ENCODE data around the gene CACFD1. TPM values are rescaled to one million over a fixed set of nuclear protein-coding genes. Genes with fewer than 3 reads are reported as not detected.

Gene CACFD1
- total RNA-seq, 4 donors from 2014 or later, result 13.2 to 68.5 (median 54.4) TPM

DNA sequence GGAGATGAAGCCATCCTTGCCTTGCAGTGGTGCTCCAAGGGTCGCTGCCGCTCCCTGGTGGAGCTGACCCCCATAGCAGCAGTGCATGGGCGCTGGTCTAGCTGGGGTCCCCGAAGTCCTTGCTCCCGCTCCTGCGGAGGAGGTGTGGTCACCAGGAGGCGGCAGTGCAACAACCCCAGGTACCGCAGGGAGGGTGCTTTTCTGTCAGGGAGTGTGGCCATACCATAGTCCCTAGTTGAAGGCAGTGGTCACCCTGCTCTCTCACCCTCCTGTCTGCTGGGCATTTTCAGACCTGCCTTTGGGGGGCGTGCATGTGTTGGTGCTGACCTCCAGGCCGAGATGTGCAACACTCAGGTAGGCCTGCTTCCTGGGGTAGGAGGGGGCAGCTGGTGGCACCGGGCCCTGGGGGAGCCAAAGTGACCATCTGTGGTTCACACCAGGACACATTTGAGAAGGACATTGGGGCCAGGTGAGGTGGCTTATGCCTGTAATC is 26.4 kb upstream of the CACFD1 start:
- Histone ChIP-seq H3K4me1 (peaks cover 0 to 10% (median 3%) of the 10 kb centered on the region in 4 donors), H3K9me3 (no peaks in the 10 kb centered on the region), H3K27me3 (peaks cover 0 to 3% of the 10 kb centered on the region in 2 donors), H3K4me3 (no peak overlapping the region), H3K27ac (no peak overlapping the region), H3K36me3 (no peaks in the 10 kb centered on the region)
- no peak for TF ChIP-seq POLR2A (IDR thresholded peaks at IDR 0.05)
- TF ChIP-seq, protein P1, sequence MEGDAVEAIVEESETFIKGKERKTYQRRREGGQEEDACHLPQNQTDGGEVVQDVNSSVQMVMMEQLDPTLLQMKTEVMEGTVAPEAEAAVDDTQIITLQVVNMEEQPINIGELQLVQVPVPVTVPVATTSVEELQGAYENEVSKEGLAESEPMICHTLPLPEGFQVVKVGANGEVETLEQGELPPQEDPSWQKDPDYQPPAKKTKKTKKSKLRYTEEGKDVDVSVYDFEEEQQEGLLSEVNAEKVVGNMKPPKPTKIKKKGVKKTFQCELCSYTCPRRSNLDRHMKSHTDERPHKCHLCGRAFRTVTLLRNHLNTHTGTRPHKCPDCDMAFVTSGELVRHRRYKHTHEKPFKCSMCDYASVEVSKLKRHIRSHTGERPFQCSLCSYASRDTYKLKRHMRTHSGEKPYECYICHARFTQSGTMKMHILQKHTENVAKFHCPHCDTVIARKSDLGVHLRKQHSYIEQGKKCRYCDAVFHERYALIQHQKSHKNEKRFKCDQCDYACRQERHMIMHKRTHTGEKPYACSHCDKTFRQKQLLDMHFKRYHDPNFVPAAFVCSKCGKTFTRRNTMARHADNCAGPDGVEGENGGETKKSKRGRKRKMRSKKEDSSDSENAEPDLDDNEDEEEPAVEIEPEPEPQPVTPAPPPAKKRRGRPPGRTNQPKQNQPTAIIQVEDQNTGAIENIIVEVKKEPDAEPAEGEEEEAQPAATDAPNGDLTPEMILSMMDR (IDR thresholded peaks at IDR 0.05), result no peak
- no peak for DNase-seq

DNA sequence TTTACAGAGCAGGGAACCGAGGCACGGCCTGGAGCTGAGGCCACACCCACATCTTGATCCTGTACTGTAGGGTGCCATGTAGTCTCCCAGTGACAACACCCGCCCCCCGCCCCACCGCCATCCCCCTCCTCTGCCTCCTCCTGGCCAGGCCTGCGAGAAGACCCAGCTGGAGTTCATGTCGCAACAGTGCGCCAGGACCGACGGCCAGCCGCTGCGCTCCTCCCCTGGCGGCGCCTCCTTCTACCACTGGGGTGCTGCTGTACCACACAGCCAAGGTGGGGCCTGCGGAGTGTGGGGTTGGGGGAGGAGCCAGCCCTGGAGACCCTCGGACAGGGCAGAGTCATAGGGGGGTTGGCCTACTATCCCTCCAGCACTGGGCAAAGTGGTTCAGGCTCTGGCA is 23.1 kb upstream of the CACFD1 start:
- Histone ChIP-seq H3K27me3 (no peaks in the 10 kb centered on the region), H3K36me3 (no peaks in the 10 kb centered on the region), H3K27ac (no peak overlapping the region), H3K4me1 (no peaks in the 10 kb centered on the region), H3K9me3 (no peaks in the 10 kb centered on the region), H3K4me3 (no peak overlapping the region)
- DNase-seq, result no peak
- no peak for TF ChIP-seq POLR2A (IDR thresholded peaks at IDR 0.05)
- TF ChIP-seq, protein P1 (IDR thresholded peaks at IDR 0.05), result no peak

DNA sequence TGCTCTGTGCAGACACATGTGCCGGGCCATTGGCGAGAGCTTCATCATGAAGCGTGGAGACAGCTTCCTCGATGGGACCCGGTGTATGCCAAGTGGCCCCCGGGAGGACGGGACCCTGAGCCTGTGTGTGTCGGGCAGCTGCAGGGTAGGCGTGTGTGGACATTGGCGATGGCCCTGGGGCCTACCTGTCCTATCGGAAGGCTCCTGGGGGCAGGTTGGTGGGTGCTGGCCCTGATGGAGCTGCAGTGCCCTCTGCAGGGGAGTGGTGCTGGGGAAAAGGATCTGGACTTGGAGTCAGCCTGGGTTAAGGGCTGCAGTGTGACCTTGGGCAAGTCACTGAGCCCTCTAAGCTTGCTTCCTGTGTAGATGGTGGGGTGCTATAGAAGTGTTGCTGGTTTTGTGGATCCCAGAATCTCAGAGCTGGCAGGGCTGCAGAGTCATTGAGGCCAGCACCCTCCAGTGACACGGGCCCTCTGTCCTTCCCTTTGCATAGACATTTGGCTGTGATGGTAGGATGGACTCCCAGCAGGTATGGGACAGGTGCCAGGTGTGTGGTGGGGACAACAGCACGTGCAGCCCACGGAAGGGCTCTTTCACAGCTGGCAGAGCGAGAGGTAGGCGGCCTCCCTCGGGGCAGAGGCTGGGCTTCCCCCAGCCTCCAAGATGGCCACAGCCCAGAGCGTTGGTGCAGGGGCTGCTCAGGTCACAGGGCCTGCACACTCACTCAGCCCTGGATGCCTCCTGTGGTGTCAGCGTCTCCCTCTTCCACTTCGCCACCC is 21.8 kb upstream of the CACFD1 start:
- Histone ChIP-seq H3K4me1 (no peaks in the 10 kb centered on the region), H3K36me3 (no peaks in the 10 kb centered on the region), H3K4me3 (no peak overlapping the region), H3K27me3 (no peaks in the 10 kb centered on the region), H3K9me3 (no peaks in the 10 kb centered on the region), H3K27ac (no peak overlapping the region)
- TF ChIP-seq, protein P1 (IDR thresholded peaks at IDR 0.05), result peak in 1 of 6 experiments; percentile 10
- no peak for TF ChIP-seq POLR2A (IDR thresholded peaks at IDR 0.05)
- DNase-seq, result no peak

DNA sequence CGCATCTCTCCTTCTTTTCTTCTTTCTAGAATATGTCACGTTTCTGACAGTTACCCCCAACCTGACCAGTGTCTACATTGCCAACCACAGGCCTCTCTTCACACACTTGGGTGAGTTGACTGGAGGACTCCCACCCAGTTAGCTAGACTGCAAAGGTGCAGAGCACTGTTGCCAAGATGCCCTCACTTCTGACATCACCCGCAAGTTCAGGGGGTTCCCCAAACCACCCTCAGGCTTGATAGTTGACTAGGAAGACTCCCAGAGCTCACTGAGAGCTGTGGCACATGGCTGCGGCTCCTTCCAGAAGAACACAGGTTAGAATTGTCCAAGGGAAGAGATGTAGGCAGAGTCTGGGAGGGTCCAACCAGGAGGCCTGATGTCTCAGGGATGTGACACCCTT is 20.4 kb upstream of the CACFD1 start:
- DNase-seq, result no peak
- Histone ChIP-seq H3K4me3 (no peak overlapping the region), H3K36me3 (no peaks in the 10 kb centered on the region), H3K27ac (no peak overlapping the region), H3K4me1 (no peaks in the 10 kb centered on the region), H3K27me3 (no peaks in the 10 kb centered on the region), H3K9me3 (no peaks in the 10 kb centered on the region)
- TF ChIP-seq, protein P1 (IDR thresholded peaks at IDR 0.05), result no peak

DNA sequence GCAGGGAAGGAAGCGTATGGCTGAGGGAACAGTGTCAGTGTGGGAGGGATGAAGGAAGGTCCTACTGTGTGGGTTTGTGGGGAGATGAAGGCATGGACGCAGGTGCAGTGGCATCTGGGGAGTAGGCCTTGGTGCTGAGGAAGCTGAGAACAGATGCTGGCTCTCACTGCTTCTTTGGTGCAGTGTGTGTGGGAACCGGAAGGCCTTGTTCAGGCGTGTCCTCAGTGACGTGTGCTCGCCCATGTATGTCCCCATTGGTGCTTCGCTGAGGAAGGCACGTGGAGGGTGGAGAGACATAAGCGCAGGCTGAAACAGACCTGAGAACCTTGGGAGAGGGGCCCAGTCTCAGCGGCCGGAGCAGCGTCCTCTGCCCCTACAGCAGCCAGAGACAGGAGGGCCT is 18.9 kb upstream of the CACFD1 start:
- no peak for TF ChIP-seq POLR2A (IDR thresholded peaks at IDR 0.05)
- TF ChIP-seq, protein P1 (IDR thresholded peaks at IDR 0.05), result no peak
- Histone ChIP-seq H3K36me3 (no peaks in the 10 kb centered on the region), H3K27ac (peak overlapping the region in 2 of 4 donors; percentile 42 to 46), H3K9me3 (no peaks in the 10 kb centered on the region), H3K4me1 (no peaks in the 10 kb centered on the region), H3K27me3 (no peaks in the 10 kb centered on the region), H3K4me3 (no peak overlapping the region)
- DNase-seq, result peak in 2 of 3 donors; percentile 64 to 71

Measured in Peyer's patch (tissue), 4 donors.